IMR-90 (cell line): ENCODE data around the gene FMN2. TPM values are rescaled to one million over a fixed set of nuclear protein-coding genes. Genes with fewer than 3 reads are reported as not detected.

Source experiments
- ATAC-seq: fragments of 200-7000 bp; cut with Tn5 transposase; 2 replicates; pipeline ENCODE4 v1.9.1; 2020; ENCODE audit warnings: low read depth, mild to moderate bottlenecking, moderate library complexity
- BruUV-seq: library from RNA; stranded (reverse); fragments of 400-500 nt; replicated peaks from 2 replicates; lab custom pipeline; 2021; lab: Mats Ljungman, UMichigan
- CTCF ChIA-PET: fragments of 300-600 bp; formaldehyde crosslinking; extraction: SDS; loops from one replicate; lab custom pipeline; 2021; ENCODE audit warnings: antibody characterized with exemption; lab: Yijun Ruan, JAX
- POLR2A ChIA-PET: fragments of 300-600 bp; sonication (Branson Sonifier 250); formaldehyde crosslinking; loops from one replicate; lab custom pipeline; 2022; ENCODE audit warnings: antibody characterized with exemption; ENCODE audit not compliant: unreplicated experiment; lab: Charles Lee
- DNase-seq: peaks from one replicate; pipeline ENCODE4 v3.0.0; 2013
- H2AFZ ChIP-seq: replicated peaks from 2 replicates; pipeline ENCODE3; 2013; ENCODE audit warnings: low read length, mild to moderate bottlenecking; ENCODE audit not compliant: poor library complexity
- H2AK5ac ChIP-seq: 2 replicates; pipeline ENCODE4 v1.6.1; 2013; ENCODE audit warnings: low read depth, low read length, inconsistent platforms
- H2AK9ac ChIP-seq: replicated peaks from 2 replicates; pipeline ENCODE3; 2013; ENCODE audit warnings: mild to moderate bottlenecking, low read depth, low read length, moderate library complexity; ENCODE audit not compliant: poor library complexity
- H2BK120ac ChIP-seq: 2 replicates; pipeline ENCODE4 v1.6.1; 2013; ENCODE audit warnings: low read depth, low read length, inconsistent platforms
- H2BK15ac ChIP-seq: 3 replicates; pipeline ENCODE4 v1.6.1; 2013; ENCODE audit warnings: low read depth, low read length, inconsistent platforms
- H2BK20ac ChIP-seq: 2 replicates; pipeline ENCODE4 v1.6.1; 2013; ENCODE audit warnings: low read depth, mild to moderate bottlenecking, inconsistent platforms, low read length, moderate library complexity
- H2BK5ac ChIP-seq: 2 replicates; pipeline ENCODE4 v1.6.1; 2013; ENCODE audit warnings: mild to moderate bottlenecking, low read depth, low read length, inconsistent platforms; ENCODE audit not compliant: poor library complexity, severe bottlenecking
- H3K14ac ChIP-seq: replicated peaks from 2 replicates; pipeline ENCODE4 v1.6.1; 2013; ENCODE audit warnings: low read depth, low read length, inconsistent platforms
- H3K18ac ChIP-seq: 2 replicates; pipeline ENCODE4 v1.6.1; 2013; ENCODE audit warnings: low read depth, low read length, control low read depth
- H3K23ac ChIP-seq: 2 replicates; pipeline ENCODE4 v1.6.1; 2013; ENCODE audit warnings: low read depth, low read length, inconsistent platforms
- H3K27ac ChIP-seq: 2 replicates; pipeline ENCODE4 v1.5.1; 2013; ENCODE audit warnings: mild to moderate bottlenecking, control low read depth, low read length; ENCODE audit not compliant: insufficient read depth
- H3K27me3 ChIP-seq: 2 replicates; pipeline ENCODE4 v1.6.1; 2013; ENCODE audit warnings: low read length; ENCODE audit not compliant: control insufficient read depth, insufficient read depth
- H3K36me3 ChIP-seq: 2 replicates; pipeline ENCODE4 v1.6.1; 2013; ENCODE audit warnings: low read length, mixed read lengths; ENCODE audit not compliant: control insufficient read depth, insufficient read depth
- H3K4ac ChIP-seq: 2 replicates; pipeline ENCODE4 v1.6.1; 2013; ENCODE audit warnings: low read depth, low read length, inconsistent platforms
- H3K4me1 ChIP-seq: 2 replicates; pipeline ENCODE4 v1.6.1; 2013; ENCODE audit warnings: low read length, mixed read lengths; ENCODE audit not compliant: control insufficient read depth, insufficient read depth
- H3K4me2 ChIP-seq: 2 replicates; pipeline ENCODE4 v1.6.1; 2013; ENCODE audit warnings: low read depth, mild to moderate bottlenecking, control low read depth, low read length, moderate library complexity
- H3K4me3 ChIP-seq: 2 replicates; pipeline ENCODE4 v1.5.1; 2013; ENCODE audit warnings: low read depth, mild to moderate bottlenecking, control low read depth, low read length, moderate library complexity; ENCODE audit not compliant: insufficient read depth
- H3K56ac ChIP-seq: 2 replicates; pipeline ENCODE4 v1.6.1; 2013; ENCODE audit warnings: low read length, inconsistent platforms; ENCODE audit not compliant: insufficient read depth; ENCODE audit errors: extremely low read depth
- H3K79me1 ChIP-seq, 2 experiments: 2 replicates each; pipeline ENCODE4 v1.6.1; 2013; ENCODE audit warnings: low read length in 2 of 2, inconsistent platforms in 1 of 2, low read depth in 1 of 2
- H3K9ac ChIP-seq: 2 replicates; pipeline ENCODE4 v1.6.1; 2013; ENCODE audit warnings: low read depth, low read length, control low read depth
- H3K9me1 ChIP-seq: 2 replicates; pipeline ENCODE4 v1.6.1; 2013; ENCODE audit warnings: low read length, inconsistent platforms; ENCODE audit not compliant: insufficient read depth
- H3K9me3 ChIP-seq: 2 replicates; pipeline ENCODE4 v1.6.1; 2013; ENCODE audit warnings: low read length; ENCODE audit not compliant: control insufficient read depth, insufficient read depth
- H4K20me1 ChIP-seq: 2 replicates; pipeline ENCODE4 v1.6.1; 2013; ENCODE audit warnings: low read length, inconsistent platforms; ENCODE audit not compliant: insufficient read depth
- H4K5ac ChIP-seq: 2 replicates; pipeline ENCODE4 v1.6.1; 2013; ENCODE audit warnings: mild to moderate bottlenecking, low read depth, low read length, control low read depth
- H4K8ac ChIP-seq, 2 experiments: 2 replicates each; pipeline ENCODE4 v1.6.1; 2013; ENCODE audit warnings: low read depth in 2 of 2, low read length in 2 of 2, control low read depth in 1 of 2, inconsistent platforms in 1 of 2
- H4K91ac ChIP-seq: 2 replicates; pipeline ENCODE4 v1.6.1; 2013; ENCODE audit warnings: low read depth, low read length, inconsistent platforms; ENCODE audit not compliant: insufficient read depth
- CEBPB ChIP-seq: IDR thresholded peaks from 2 replicates; pipeline ENCODE4 v1.6.1; 2012; ENCODE audit warnings: low read depth, low read length, improper control_type of control experiment
- POLR2A ChIP-seq: IDR thresholded peaks from 2 replicates; pipeline ENCODE4 v1.6.1; 2012; ENCODE audit warnings: mild to moderate bottlenecking, low read depth, low read length
- RAD21 ChIP-seq: IDR thresholded peaks from 2 replicates; pipeline ENCODE4 v1.6.1; 2012; ENCODE audit warnings: low read length, improper control_type of control experiment
- RCOR1 ChIP-seq: IDR thresholded peaks from 2 replicates; pipeline ENCODE4 v1.6.1; 2012; ENCODE audit warnings: mild to moderate bottlenecking, low read length, improper control_type of control experiment; ENCODE audit not compliant: insufficient replicate concordance
- dilution Hi-C: fragments of 300-500 bp; cut with HindIII; formaldehyde crosslinking; loops from one replicate; pipeline ENCODE4 v1.14.3; 2018; ENCODE audit warnings: low sequenced_read_pairs; ENCODE audit not compliant: unreplicated experiment
- in situ Hi-C: fragments of 300-500 bp; cut with MboI; formaldehyde crosslinking; loops from 3 replicates; pipeline ENCODE4 v1.14.3; 2019; ENCODE audit warnings: low sequenced_read_pairs, inconsistent platforms, mixed read lengths
- intact Hi-C: fragments of 100-400 bp; cut with micrococcal nuclease; formaldehyde crosslinking; loops from 2 replicates; pipeline ENCODE4 v1.10.0; 2022
- polyA plus RNA-seq, 3 experiments: library from polyadenylated mRNA; depleted of rRNA; stranded (reverse); fragments of >200 nt; gene quantifications; 2 replicates each; pipeline ENCODE4 v1.2.3, GENCODE V29; 2012; ENCODE audit warnings: low replicate concordance in 1 of 3
- total RNA-seq: library from RNA; depleted of rRNA; stranded (reverse); fragments of >200 nt; gene quantifications from 2 replicates; pipeline ENCODE4 v1.2.3, GENCODE V29; 2012

The FMN2 gene
- total and polyA plus RNA-seq, 2 of the 4 experiments (the other 2 are of a cell fraction) = 29.0 to 35.8 TPM

DNA sequence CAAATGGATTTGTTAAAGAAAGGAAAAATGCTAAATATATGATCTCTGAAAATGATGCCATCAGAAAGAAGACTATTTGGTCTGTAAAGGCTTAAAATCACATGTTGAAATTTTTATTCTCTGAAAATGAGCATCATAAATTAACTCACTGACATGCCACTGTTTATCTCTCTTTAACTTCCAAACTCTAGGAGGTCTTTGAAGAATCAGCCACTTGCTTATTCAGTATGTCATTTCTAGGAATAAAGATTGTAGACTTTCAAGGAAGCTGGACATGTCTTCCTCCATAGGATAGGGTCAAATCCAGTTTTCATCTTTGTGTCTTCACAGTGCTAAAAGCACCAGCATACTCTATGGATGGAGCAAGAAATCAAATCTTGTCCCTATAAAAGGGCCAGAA, 147.6 kb downstream of the FMN2 start:
- ATAC-seq (no peak), DNase-seq (no peak)
- no peak overlapping the region; the same call in 1 of the 2 replicates for H3K14ac ChIP-seq
- peak overlapping the region; percentile 40; the same call in 1 of the 2 replicates for H3K23ac ChIP-seq
- H4K8ac ChIP-seq = peak overlapping the region in 1 of 2 experiments; percentile 49; a peak in 2 of 4 replicates
- peak overlapping the region; percentile 26; the same call in 1 of the 2 replicates for H4K5ac ChIP-seq
- no peak overlapping the region for H3K56ac ChIP-seq
- no peak overlapping the region for H2AK9ac ChIP-seq
- no peaks in the 10 kb centered on the region for H3K9me3 ChIP-seq
- TF ChIP-seq POLR2A (no peak), CEBPB (no peak), RAD21 (no peak), RCOR1 (no peak)
- no TSS peak for BruUV-seq
- H2BK15ac ChIP-seq = peak overlapping the region; percentile 91; the same call in 2 of the 3 replicates
- H3K4me1 ChIP-seq = peaks cover 22% of the 10 kb centered on the region
- H3K4me3 ChIP-seq = no peak overlapping the region
- intact Hi-C loops (loop anchor here (5.0 kb wide), 1 partner anchor 113 kb away; no protein-coding TSS in a partner anchor), dilution Hi-C loops (no loop called here), in situ Hi-C loops (no loop called here)
- peak overlapping the region; percentile 84 for H2BK20ac ChIP-seq
- H3K9ac ChIP-seq = no peak overlapping the region
- peaks cover 12% of the 10 kb centered on the region for H3K9me1 ChIP-seq
- no peak overlapping the region for H3K4me2 ChIP-seq
- H2AK5ac ChIP-seq = peak overlapping the region; percentile 58; the same call in 1 of the 2 replicates
- peak overlapping the region; percentile 68; the same call in 1 of the 2 replicates for H4K91ac ChIP-seq
- no peaks in the 10 kb centered on the region for H4K20me1 ChIP-seq
- H3K79me1 ChIP-seq = peaks cover 10 to 41% of the 10 kb centered on the region in 2 experiments
- H3K27me3 ChIP-seq = no peaks in the 10 kb centered on the region
- H2BK120ac ChIP-seq = peak overlapping the region; percentile 83
- CTCF ChIA-PET = no interaction called here
- no peak overlapping the region for H2AFZ ChIP-seq
- H3K18ac ChIP-seq = peak overlapping the region; percentile 9; the same call in 1 of the 2 replicates
- POLR2A ChIA-PET = no interaction called here
- no peak overlapping the region for H3K27ac ChIP-seq
- peak overlapping the region; percentile 80; the same call in 1 of the 2 replicates for H3K4ac ChIP-seq
- peaks cover 2% of the 10 kb centered on the region; the same call in 1 of the 2 replicates for H3K36me3 ChIP-seq
- peak overlapping the region; percentile 40 for H2BK5ac ChIP-seq
